T-helper 17 cell (primary cell): ENCODE data around the gene CCSER2. TPM values are rescaled to one million over a fixed set of nuclear protein-coding genes. Genes with fewer than 3 reads are reported as not detected.
A peak's percentile ranks its signal among the peaks of the same experiment; 100 is the strongest.
"Not testable (repeated sequence)": the region's sequence is repeated elsewhere in the genome, so short reads cannot be mapped to it uniquely, and the experiment has no call there.

Experiments used
- ATAC-seq: fragments of 150-1000 bp; cut with Tn5 transposase; 2 replicates; pipeline ENCODE4 v1.10.0; 2021; ENCODE audit warnings: mild to moderate bottlenecking, moderate library complexity
- DNase-seq, 3 donors: peaks; one replicate each; pipeline versions ENCODE4 v3.0.0 to v3.0.0-alpha.2; 2020 to 2021
- H3K9me3 ChIP-seq: one replicate; pipeline ENCODE4 v1.7.0; 2013; ENCODE audit warnings: low read length, mild to moderate bottlenecking; ENCODE audit not compliant: control insufficient read depth, poor library complexity, severe bottlenecking
- H3K27ac Mint-ChIP-seq: one replicate; pipeline ENCODE4 v1.8.0; 2022; ENCODE audit warnings: mild to moderate bottlenecking, moderate library complexity, mixed read lengths
- H3K27me3 Mint-ChIP-seq: one replicate; pipeline ENCODE4 v1.8.0; 2022; ENCODE audit warnings: mixed read lengths
- H3K36me3 Mint-ChIP-seq: one replicate; pipeline ENCODE4 v1.8.0; 2022; ENCODE audit warnings: low read depth, mixed read lengths
- H3K4me1 Mint-ChIP-seq: one replicate; pipeline ENCODE4 v1.8.0; 2022; ENCODE audit warnings: mild to moderate bottlenecking, mixed read lengths
- H3K4me3 Mint-ChIP-seq: one replicate; pipeline ENCODE4 v1.8.0; 2022; ENCODE audit warnings: mild to moderate bottlenecking, moderate library complexity, mixed read lengths
- total RNA-seq, 4 donors: library from RNA in 2 of 4; stranded (reverse) in 2 of 4; gene quantifications; one replicate each; pipeline ENCODE4 v1.2.3 and lab custom pipeline; 2022 to 2026

CCSER2 gene
- total RNA-seq, 2 donors from 2014 or later: 137 to 138 TPM

GRCh38 chr10:84392181-84392580, 63.8 kb downstream of the CCSER2 start:
- H3K9me3 ChIP-seq: no peaks in the 10 kb centered on the region
- ATAC-seq (no peak), DNase-seq (no peak)
- Mint-ChIP-seq H3K4me1 (peaks cover 46% of the 10 kb centered on the region), H3K4me3 (no peak overlapping the region), H3K27me3 (no peaks in the 10 kb centered on the region), H3K27ac (no peak overlapping the region), H3K36me3 (no peaks in the 10 kb centered on the region)

DNA sequence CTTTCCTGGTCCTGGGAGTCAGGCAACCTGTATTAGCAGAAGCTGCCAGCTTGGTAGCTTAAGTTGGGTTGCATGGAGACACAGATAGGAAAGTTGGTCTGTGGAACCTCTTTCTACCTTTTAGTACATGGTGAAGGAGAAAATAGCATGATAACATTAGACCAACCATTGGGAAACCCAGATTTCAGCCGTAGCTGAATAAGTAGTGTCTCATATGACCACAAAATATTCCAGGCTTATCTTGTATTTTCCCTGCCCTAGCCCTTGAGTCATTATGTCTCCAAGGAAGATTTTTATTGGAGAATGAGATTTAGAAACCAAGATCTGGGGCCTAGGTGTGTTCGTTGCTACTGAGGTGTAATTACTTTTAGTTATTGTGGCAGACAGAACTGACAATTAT, 67.2 kb downstream of the CCSER2 start:
- ATAC-seq: no peak
- Mint-ChIP-seq H3K4me3 (no peak overlapping the region), H3K36me3 (peaks cover 3% of the 10 kb centered on the region), H3K4me1 (peaks cover 33% of the 10 kb centered on the region), H3K27ac (no peak overlapping the region), H3K27me3 (no peaks in the 10 kb centered on the region)
- no peaks in the 10 kb centered on the region for H3K9me3 ChIP-seq
- no peak for DNase-seq

- DNase-seq (no peak), ATAC-seq (no peak)
- H3K36me3 Mint-ChIP-seq: peaks cover 3% of the 10 kb centered on the region
- no peaks in the 10 kb centered on the region for H3K9me3 ChIP-seq
- H3K27me3 Mint-ChIP-seq: no peaks in the 10 kb centered on the region
- H3K4me1 Mint-ChIP-seq: peaks cover 27% of the 10 kb centered on the region
- peak overlapping the region; percentile 35 for H3K27ac Mint-ChIP-seq
- H3K4me3 Mint-ChIP-seq: no peak overlapping the region
These were observed 69.4 kb downstream of the CCSER2 start for GRCh38 chr10:84397735-84398144.

DNA sequence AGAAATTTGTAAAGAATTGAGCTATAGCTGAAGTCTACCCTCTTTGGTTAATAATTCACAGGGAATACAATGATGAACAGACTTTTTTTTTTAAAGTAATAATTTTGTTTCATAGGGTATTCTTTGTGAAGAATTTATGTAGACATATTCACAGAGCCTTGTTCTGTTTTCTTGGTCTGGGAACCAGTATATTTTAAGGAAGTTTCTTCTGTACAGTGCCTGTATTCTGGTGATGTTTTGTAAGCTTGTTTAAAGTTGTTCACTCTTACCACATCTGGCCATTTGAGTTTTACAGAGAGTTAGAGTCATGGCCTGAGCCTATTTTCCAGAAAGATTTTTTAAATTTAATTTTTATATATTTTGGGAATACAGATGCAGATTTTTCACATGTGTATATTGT, 70.3 kb downstream of the CCSER2 start:
- peaks cover 22% of the 10 kb centered on the region for H3K4me1 Mint-ChIP-seq
- ATAC-seq (no peak), DNase-seq (no peak)
- peaks cover 3% of the 10 kb centered on the region for H3K36me3 Mint-ChIP-seq
- H3K27me3 Mint-ChIP-seq: no peaks in the 10 kb centered on the region
- H3K27ac Mint-ChIP-seq: no peak overlapping the region
- no peak overlapping the region for H3K4me3 Mint-ChIP-seq
- H3K9me3 ChIP-seq: no peaks in the 10 kb centered on the region

DNA sequence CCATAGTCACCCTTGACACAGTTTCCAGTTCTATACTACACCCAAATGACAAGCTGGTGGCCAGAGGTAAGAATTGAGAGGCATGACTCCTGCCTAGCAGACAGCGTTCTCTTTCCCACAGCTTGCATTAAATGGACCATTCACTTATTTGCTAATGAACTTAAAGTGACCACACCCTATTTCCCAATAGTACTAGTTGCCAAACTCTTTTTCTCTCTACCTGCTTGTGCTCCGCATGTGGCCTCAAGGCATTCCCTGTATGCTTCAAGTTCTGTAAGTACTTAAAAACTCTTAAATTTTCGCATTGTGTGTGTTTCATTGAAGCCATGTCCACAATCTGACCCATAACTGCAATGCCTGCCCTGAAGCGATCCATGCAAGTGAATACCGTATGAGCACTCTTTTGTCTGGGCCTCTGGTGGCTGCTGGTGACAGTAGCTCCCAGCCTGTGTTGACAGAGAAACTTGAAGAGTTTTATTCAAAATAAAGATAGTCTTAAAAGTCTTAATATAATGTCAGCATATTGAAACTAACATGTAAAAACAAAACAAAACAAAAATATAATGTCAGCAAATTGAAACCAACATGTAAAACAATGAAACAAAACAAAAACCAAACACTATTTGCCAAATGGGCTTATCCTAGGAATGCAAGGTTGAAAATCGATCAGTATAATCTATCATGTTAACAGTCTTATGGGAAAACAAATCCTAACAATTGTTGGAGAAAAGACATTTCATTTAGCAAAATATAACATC, 73.6 kb downstream of the CCSER2 start:
- Mint-ChIP-seq H3K4me1 (peaks cover 29% of the 10 kb centered on the region), H3K4me3 (no peak overlapping the region), H3K36me3 (peaks cover 3% of the 10 kb centered on the region), H3K27me3 (no peaks in the 10 kb centered on the region), H3K27ac (peak overlapping the region; percentile 56)
- no peaks in the 10 kb centered on the region for H3K9me3 ChIP-seq
- no peak for ATAC-seq
- no peak for DNase-seq

- Mint-ChIP-seq H3K36me3 (no peaks in the 10 kb centered on the region), H3K4me3 (no peak overlapping the region), H3K27me3 (no peaks in the 10 kb centered on the region), H3K27ac (peak overlapping the region; percentile 70), H3K4me1 (peaks cover 31% of the 10 kb centered on the region)
- no peaks in the 10 kb centered on the region for H3K9me3 ChIP-seq
- DNase-seq (no peak), ATAC-seq (no peak)
These were observed 76.4 kb downstream of the CCSER2 start for GRCh38 chr10:84404783-84405182.

GRCh38 chr10:84405662-84406061, 77.3 kb downstream of the CCSER2 start:
- no peaks in the 10 kb centered on the region for H3K9me3 ChIP-seq
- Mint-ChIP-seq H3K4me3 (no peak overlapping the region), H3K4me1 (peaks cover 33% of the 10 kb centered on the region), H3K27me3 (no peaks in the 10 kb centered on the region), H3K36me3 (peaks cover 5% of the 10 kb centered on the region), H3K27ac (peak overlapping the region; percentile 70)
- ATAC-seq (no peak), DNase-seq (no peak)

GRCh38 chr10:84406561-84406960, 78.2 kb downstream of the CCSER2 start:
- Mint-ChIP-seq H3K27ac (peak overlapping the region; percentile 43), H3K4me1 (peaks cover 31% of the 10 kb centered on the region), H3K27me3 (no peaks in the 10 kb centered on the region), H3K4me3 (no peak overlapping the region), H3K36me3 (peaks cover 6% of the 10 kb centered on the region)
- no peaks in the 10 kb centered on the region for H3K9me3 ChIP-seq
- DNase-seq (no peak), ATAC-seq (no peak)

DNA sequence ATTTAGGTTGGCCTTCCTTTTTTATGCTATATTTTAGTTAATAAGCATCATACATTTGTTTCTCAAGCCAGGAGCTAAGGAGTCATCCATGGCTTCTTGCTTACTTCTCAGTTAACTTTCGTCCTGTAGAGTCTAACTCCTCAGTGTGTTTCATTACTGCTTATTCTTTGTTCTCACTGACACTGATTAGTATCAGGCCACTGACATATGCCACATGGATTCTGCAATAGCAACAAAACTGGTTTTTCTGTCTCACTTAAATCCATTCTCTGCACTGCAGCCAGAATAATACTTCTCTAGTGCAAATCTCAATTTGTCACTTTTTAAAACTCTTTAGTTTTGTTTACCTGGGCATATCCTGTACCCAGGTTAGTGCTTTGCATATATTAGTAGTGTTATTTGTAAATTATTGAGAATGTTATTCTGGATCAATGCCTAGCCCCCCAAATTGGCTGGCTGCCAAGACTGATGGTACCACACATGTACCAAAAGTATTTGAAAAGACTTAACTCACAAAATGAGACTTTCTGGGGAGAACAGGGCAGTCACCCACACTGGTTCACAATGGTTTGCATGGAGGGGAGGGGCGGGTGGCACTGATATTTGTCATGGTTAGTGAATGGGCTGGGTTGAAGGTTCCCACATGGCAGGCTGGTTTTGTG, 79.1 kb downstream of the CCSER2 start:
- peaks cover 29% of the 10 kb centered on the region for H3K4me1 Mint-ChIP-seq
- no peak for ATAC-seq
- peak overlapping the region; percentile 43 for H3K27ac Mint-ChIP-seq
- peaks cover 6% of the 10 kb centered on the region for H3K36me3 Mint-ChIP-seq
- peaks cover 6% of the 10 kb centered on the region for H3K9me3 ChIP-seq
- no peaks in the 10 kb centered on the region for H3K27me3 Mint-ChIP-seq
- H3K4me3 Mint-ChIP-seq: no peak overlapping the region
- DNase-seq: no peak

DNA sequence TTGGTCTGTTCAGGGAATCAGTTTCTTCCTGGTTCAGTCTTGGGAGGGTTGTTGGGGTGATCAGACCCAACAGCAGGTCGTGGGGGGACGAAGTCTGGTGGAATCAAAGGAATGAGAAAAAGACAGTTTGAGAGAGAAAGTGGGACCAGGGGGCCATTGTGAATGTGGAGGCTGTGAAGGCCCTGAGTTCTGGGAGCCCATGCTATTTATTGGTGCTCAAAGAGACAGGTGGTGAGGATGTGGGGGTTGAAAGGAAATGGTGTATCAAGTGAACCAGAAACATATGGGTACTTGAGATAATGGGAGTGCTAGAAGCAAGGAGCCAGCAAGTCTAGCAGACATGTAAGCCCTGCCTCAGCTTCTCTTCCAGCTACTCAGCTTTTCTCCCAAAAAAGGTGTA, 84.1 kb downstream of the CCSER2 start:
- no peak for ATAC-seq

GRCh38 chr10:84414110-84414509, 85.7 kb downstream of the CCSER2 start:
- not testable (repeated sequence) for H3K27ac Mint-ChIP-seq, H3K9me3 ChIP-seq, DNase-seq, H3K36me3 Mint-ChIP-seq, H3K4me3 Mint-ChIP-seq, H3K4me1 Mint-ChIP-seq, H3K27me3 Mint-ChIP-seq, ATAC-seq

More for the DNA sequence above, 84.1 kb downstream of the CCSER2 start:
- no peaks in the 10 kb centered on the region for H3K27me3 Mint-ChIP-seq
- no peak overlapping the region for H3K27ac Mint-ChIP-seq
- H3K36me3 Mint-ChIP-seq: peaks cover 9% of the 10 kb centered on the region
- peaks cover 6% of the 10 kb centered on the region for H3K9me3 ChIP-seq
- DNase-seq: no peak
- H3K4me3 Mint-ChIP-seq: no peak overlapping the region
- H3K4me1 Mint-ChIP-seq: peaks cover 12% of the 10 kb centered on the region

DNA sequence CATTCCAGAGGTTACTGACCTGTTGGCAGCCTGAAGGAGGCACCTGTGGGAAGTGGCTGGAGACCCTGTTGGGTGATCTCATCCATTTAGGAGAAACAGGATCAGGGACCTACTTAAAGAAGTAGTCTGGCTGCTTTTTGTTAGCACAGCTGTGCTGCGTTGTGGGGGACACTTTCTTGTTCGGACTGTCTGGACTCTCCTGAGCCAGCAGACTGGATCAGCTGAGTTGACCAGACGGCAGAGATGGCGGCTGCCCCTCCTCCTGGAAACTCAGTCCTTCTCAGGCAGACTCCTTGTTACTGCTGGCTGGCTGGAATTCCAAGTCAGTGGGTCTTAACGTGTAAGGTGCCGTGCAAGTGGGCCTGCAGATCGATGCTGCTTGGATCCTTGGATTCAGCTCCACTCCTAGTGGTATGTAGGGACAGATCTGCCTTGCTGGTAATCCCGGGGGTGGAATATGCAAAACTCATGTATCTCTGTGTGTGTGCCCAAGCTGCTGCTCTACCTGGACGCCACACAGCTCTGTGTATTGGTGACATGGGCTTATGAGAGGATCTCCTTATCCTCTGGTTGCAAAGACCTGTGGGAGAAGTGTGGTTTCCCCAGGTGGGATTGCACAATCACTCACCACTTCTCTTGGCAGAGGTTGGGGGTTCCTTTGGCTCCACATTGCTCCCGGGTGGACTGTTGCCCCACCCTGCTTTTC, 87.3 kb downstream of the CCSER2 start:
- Mint-ChIP-seq H3K27ac (no peak overlapping the region), H3K4me1 (peaks cover 5% of the 10 kb centered on the region), H3K4me3 (no peak overlapping the region), H3K27me3 (no peaks in the 10 kb centered on the region), H3K36me3 (peaks cover 8% of the 10 kb centered on the region)
- DNase-seq (no peak), ATAC-seq (no peak)
- H3K9me3 ChIP-seq: peaks cover 6% of the 10 kb centered on the region

GRCh38 chr10:84416245-84416555, 87.8 kb downstream of the CCSER2 start:
- Mint-ChIP-seq H3K36me3 (peaks cover 8% of the 10 kb centered on the region), H3K27ac (no peak overlapping the region), H3K27me3 (no peaks in the 10 kb centered on the region), H3K4me1 (peaks cover 4% of the 10 kb centered on the region), H3K4me3 (no peak overlapping the region)
- peaks cover 6% of the 10 kb centered on the region for H3K9me3 ChIP-seq
- ATAC-seq (no peak), DNase-seq (no peak)
